HG03342 (cell line): ENCODE data around the gene KLHL7.

Experiments
- ATAC-seq: cut with Tn5 transposase; IDR thresholded peaks from one replicate; pipeline ENCODE4 v1.9.1; 2021; ENCODE audit warnings: mild to moderate bottlenecking, moderate library complexity; ENCODE audit not compliant: unreplicated experiment

Gene KLHL7, protein sequence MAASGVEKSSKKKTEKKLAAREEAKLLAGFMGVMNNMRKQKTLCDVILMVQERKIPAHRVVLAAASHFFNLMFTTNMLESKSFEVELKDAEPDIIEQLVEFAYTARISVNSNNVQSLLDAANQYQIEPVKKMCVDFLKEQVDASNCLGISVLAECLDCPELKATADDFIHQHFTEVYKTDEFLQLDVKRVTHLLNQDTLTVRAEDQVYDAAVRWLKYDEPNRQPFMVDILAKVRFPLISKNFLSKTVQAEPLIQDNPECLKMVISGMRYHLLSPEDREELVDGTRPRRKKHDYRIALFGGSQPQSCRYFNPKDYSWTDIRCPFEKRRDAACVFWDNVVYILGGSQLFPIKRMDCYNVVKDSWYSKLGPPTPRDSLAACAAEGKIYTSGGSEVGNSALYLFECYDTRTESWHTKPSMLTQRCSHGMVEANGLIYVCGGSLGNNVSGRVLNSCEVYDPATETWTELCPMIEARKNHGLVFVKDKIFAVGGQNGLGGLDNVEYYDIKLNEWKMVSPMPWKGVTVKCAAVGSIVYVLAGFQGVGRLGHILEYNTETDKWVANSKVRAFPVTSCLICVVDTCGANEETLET

DNA sequence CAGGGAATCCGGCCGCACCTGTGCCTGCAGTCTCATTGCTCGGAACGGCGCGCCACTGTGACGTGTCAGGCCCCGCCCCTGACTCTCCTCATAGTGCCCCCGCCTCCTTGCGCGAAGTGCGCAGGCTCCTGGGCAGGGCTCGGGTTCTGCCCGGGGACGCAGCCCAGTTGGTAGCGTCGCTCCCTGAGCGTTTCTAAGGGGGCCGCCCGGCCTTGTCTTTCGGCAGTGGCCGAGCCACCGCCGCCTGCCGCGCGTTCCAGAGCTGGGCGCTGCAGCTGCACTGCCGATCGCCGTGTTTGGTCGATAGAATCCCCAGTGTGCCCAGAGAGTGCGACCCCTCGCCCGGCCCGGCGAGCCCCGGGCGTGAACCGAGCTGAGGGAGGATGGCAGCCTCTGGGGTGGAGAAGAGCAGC, at the start of gene KLHL7:
Gene KLHL7 (plus strand): TSS at position 142 of the 413 bp plus-strand sequence. CDS start 242 bp downstream, at position 384.
- peak; percentile 96 for ATAC-seq

DNA sequence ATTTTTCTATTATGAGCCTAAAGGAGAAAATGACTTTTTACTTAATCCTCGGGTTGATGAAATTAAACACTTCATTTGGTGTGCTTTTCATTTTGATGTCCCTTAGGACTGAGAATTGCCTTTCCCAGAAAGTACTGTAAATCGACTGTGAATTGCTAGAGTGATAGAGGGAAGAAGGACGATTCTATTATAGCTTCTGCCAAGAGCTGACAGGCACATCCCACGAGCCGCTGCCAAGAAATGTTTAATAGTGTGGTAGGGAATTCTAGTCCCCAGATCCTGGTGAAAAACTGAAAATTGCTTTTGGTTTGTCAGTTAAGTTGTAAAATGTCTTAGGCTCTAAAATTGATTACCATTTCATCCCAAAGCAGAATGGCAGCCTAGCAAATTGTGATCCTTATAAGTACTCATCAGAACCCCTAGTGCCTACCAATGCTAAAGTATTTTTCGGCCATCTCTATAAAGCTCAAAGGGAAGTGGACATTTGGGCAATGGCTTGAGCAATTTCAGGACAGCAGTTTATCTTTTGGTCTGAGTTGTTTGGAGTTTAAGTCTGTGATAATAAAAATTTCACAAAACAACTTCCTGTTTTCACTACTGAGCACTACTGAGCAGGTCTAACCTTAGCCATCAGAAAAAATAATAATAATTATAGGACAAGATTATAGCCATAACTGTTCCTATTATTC, 47.0 kb upstream of the KLHL7 start:
- ATAC-seq, result no peak

DNA sequence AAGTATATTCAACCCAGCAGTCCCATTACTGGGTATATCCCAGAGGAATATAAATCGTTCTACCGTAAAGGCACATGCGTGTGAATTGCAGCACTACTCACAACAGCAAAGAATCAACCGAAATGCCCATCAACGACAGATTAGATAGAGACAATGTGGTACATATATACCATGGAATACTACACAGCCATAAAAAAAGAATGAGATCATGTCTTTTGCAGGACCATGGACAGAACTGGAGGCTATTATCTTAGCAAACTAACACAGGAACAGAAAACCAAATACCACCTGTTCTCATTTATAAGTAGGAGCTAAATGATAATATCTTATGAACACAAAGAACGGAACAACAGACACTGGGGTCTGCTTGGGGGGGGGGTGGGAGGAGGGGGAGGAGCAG, 44.3 kb upstream of the KLHL7 start:
- ATAC-seq, result no peak

DNA sequence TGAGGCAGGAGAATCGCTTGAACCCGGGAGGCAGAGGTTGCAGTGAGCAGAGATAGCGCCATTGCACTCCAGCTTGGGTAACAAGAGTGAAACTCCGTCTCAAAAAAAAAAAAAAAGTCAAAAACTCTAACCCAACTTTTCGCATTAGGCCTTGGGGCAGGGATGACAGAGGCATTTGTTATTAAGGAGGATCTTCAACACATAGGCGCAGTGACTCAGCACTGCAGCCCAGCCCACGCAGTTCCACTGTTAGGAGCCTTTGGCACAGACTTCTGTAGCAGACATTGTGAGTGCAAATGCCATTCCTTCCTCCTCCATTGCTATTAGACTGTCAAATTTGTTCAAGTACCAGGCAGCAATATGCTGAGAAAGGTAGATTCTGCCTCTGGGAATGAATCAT, 43.1 kb upstream of the KLHL7 start:
- no peak for ATAC-seq

DNA sequence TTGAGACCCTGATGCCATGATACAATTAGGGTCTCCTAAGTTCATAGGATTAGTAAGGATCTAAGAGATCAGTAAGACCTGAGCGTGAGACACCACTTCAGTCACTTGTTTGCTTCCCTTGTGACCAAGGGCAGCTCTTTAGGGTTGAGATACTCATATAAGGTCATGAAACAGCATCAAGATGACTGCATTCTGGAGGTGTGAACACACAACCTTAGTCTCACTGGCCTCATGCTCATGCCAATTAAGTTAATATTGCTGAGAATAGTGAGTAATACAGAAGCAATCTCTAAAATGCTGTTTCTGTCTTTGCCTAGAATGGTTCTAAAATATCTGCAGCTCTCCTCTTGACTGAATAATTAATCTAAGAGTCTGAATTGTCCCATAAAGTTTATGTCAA, 39.6 kb upstream of the KLHL7 start:
- no peak for ATAC-seq

DNA sequence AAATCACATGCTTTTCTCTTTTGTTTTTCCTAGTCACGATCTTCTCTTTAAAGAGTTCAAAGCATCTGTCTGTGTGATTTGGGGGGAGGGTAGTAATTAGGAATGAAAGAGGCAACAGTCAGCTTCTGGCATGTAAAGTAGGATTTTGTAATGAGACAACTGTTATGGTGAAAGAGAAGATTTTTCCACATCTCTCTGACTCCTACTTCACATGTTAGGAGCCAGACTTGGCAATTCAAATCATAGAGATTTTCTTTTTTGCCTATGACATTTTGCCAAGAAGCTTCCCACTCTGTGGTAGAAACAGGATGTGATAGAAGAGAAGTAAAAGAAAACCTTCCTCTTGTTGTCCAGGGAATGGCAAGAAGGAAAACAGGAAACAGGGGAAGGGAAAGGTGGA, 38.3 kb upstream of the KLHL7 start:
- no peak for ATAC-seq

DNA sequence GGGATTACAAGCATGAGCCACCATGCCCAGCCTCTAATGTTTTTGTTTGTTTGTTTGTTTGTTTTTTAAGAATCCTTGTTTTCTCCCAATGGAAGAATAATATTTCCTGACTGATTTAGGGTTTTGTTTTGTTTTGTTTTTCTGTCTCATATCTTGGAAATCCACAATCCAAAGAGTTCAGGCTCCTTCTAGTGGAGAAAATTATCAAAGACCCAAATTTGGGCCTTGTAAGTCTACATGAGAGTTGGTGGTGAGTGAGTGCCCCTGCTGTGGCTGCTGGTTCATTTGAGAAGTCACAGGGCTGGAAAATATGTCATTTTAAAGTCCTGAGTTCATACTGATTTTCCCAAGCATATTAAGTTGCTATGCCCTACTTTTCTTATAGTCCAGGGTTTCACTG, 33.5 kb upstream of the KLHL7 start:
- ATAC-seq, result no peak

DNA sequence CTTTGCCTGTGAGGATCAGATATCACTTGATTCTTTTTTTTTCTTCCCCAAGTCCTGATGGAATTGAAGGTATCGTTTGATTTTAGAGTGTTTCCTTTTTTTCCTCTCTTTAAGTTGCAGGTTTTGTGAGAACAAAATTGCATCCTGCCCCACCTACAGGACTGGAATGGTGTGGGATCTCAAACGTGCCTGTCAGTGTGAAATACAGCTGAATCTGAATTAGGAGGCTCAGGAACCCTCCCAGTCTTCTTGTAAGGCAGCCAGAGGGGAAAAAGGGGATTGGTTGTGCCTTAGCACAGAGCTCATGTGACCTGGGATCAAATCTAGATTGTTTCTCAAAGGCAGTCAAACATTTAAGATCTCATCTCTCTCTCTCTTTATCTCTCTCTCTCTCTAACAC, 32.7 kb upstream of the KLHL7 start:
- ATAC-seq, result no peak

DNA sequence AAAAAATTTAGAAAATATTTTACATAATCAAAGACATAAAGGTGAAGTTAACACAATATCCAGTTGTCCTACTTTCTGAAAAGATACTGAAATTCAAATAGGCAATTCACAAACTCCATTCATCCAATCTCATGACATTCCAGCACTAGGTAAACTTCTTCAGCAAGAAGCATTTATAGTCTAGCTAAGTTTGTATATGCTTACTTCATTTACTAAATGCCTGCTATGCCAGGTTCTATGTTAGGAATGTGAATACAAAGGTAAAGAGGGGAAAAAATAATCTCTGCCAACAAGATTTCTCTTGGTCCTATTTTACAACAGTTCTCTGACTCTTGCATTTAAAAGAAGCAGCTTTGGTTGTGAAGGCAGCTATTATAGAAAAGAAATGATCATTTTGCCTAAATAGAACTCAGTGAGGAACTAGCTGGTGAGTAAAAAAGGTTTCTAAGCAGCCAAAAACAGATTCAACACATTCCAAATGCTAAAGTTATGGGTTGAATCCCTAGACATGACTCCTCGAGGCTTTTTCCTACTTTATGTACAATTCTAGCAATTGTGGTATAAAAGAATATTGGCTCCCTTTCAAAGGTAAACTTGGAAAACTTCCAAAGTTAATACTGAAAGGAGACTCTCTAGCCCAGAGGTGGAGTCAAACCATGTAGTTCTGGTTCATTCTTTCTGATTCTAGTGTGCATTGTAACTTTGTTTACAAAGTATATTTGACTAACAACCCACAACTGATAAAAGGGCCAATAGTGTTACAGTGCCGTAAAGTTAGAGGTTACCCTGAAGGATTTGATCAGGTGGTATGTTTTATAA, 30.9 kb upstream of the KLHL7 start:
- ATAC-seq, result no peak

DNA sequence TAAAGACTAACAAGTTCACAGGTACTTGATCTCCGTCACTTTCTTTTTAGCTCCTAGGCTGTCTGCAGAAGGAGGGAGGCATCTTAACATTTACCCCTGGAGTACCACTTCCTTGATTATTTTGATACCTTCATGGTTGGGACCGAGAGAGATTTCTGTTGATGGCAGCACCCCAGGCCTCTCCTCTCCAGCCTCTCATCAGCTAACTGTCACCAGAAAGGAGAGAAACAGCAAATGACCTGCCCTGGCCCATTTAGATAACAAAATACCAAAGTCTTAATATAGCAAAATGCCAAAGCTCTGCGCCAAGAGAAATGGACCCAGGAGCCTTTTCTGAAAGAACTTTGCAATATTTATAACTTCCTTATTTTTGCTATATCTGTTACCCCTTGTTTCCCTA, 30.0 kb upstream of the KLHL7 start:
- ATAC-seq, result no peak

DNA sequence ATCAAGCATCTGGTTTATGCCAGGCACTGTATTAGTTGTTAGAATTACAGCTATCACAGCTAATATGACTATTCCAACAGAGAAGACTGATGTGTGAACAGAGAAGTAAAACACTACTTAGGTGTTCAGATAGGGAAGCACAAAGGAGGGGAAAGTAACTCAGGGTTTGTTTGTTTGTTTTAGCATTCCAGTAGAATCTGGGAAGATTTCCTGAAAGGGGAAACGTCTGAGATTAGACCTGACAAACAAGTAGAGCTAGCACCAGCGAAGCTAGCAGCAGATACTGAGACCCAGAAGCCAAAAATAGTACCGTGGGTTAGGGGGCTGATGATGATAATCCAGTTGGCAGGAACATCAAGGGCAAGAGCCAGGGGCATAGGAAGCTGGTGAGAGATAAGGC, 28.8 kb upstream of the KLHL7 start:
- ATAC-seq, result no peak

DNA sequence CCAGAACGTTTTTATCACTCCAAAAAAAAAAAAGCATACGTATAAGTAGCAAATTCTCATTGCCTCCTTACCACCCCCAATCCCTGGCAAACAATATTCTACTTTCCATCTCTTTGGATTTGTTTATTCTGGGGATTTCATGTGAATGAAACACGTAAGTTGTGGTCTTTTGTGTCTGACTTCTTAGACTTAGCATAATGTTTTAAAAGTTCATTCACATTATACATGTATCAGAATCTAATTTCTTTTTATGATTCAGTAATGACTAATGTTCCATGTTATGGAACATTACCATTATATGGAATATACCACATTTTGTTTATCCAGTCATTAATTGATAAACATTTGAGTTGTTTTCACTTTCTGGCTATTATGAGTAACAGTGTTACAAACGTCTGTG, 12.5 kb upstream of the KLHL7 start:
- no peak for ATAC-seq

DNA sequence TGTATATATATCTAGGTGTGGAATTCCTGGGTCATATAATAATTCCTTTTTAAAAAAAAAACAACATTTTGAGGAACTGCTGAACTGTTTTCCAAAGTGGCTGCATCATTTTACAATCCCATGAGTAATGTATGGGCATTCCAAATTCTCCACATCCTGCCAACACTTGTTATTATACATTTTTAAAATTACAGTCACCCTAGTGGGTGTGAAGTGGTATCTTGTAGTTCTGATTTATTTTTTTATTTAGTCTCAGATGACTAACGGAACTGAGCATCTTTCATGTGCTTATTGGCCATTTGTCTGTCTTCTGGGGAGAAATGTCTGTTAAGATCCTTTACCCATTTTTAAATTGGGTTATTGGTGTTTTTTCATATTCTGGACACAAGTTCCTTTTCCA, 12.0 kb upstream of the KLHL7 start:
- no peak for ATAC-seq

DNA sequence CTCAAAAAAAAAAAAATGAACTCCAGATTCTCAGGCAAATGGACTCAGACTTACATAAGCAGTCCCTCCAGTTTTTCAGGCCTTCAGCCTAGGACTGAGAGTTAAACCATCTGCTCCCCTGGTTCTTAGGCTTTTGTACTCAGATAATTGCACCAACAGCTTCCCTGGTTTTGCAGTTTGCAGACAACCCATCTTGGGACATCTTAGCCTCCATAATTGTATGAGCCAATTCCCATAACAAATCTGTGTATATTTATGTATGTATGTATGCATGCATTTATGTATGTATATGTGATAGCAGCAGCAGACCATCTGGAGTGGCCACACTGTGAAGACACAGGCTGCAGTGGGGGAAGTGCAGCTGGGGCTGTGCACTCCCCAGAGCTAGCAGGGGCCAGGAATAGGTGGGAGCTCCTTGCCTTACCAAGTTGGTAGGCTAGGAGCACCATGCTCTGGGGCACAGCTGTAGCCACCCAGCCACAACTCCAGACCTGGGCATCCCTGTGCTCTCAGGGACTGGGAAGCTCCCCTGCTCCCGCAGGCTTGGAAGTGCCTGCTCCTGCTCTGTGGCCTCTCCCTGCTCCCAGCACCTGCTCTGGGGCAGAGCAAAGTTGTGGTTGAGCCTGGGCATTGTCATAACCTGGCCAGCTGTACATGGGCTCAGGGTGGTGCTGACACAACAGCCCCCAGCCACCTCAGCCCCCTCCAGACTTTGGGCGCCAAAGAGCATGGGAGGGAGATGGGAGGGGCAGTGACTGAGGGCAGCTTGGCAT, 8.9 kb upstream of the KLHL7 start:
- ATAC-seq, result no peak

DNA sequence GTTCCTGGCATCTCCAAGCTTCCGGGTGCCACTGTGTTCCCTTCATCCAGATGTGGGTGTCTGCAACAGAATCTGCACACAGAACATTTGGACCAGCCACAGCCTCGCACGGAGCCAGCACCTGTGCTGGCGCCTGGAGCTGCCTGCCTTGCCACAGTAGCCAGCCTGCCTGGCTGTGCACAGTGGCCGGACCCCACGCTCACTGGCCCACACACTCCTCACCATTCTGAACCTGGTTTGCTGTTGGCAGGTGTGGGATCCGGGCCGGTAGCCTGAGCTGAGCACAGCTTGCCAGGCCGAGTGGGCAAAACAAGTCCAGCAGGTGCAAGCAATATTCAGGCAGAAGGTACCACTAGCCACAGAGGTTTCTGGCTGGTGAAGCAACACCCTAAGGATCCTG, 7.6 kb upstream of the KLHL7 start:
- no peak for ATAC-seq

DNA sequence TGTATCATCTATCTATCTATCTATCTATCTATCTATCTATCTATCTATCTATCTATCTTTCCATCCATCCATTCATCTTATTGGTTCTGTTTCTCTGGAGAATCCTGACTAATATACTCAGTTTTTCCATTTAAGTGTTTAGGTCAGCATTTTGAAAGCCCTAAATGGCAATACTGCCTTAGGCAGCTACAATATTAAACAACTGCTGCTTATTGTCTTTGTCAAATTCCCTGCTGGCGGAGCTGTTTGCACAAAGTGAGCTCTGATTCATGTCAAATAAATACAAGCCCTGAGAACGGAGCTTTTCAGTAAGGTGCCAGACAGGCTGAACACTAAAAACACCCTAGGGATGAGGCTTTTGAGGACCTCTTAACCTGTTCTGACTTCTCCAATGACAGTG, 7.1 kb upstream of the KLHL7 start:
- no peak for ATAC-seq

DNA sequence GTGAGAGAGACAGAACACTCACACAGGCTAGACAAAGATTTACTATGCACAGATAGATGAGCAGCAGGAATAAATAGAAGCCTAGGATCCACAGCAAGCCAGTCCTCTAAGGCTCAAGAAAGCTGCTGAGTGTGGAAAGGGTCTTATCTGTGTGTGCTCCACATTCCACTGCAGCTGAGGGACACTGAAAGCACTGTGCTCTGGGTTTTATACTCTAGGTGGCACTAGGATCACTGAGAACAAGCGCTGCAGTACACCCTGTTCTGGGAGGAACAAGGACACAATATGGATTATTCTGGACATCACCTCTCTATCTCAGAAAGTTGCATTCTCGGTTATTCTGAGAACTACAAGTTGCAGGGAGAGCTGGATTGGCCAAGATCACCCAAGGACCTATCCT, 4.9 kb upstream of the KLHL7 start:
- no peak for ATAC-seq

DNA sequence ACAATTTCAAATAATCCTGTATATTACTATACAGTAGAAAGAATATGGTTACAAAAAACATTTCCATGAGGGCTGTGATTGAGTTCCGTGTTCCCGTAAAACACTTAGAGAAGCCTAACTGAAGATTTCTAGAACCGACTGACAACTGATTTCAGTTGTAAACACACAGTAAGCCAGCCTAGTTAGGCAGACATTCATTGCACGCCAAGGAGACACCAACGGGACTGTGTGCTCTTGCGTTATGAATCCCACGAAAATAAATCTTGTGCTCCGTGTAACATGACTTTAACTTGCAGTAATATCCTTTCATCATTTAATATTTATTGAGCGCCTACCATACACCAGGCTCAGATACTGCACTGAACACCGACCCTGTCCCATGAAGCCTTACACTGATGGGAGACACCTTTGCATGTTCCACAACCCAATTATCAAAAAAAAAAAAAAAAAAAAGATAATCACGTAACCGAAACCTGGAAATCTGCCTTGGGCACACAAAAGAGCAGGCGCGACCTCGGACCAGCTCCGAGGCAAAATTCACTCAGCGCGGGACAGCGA, 420 bp upstream of the KLHL7 start:
- peak; percentile 8 for ATAC-seq

DNA sequence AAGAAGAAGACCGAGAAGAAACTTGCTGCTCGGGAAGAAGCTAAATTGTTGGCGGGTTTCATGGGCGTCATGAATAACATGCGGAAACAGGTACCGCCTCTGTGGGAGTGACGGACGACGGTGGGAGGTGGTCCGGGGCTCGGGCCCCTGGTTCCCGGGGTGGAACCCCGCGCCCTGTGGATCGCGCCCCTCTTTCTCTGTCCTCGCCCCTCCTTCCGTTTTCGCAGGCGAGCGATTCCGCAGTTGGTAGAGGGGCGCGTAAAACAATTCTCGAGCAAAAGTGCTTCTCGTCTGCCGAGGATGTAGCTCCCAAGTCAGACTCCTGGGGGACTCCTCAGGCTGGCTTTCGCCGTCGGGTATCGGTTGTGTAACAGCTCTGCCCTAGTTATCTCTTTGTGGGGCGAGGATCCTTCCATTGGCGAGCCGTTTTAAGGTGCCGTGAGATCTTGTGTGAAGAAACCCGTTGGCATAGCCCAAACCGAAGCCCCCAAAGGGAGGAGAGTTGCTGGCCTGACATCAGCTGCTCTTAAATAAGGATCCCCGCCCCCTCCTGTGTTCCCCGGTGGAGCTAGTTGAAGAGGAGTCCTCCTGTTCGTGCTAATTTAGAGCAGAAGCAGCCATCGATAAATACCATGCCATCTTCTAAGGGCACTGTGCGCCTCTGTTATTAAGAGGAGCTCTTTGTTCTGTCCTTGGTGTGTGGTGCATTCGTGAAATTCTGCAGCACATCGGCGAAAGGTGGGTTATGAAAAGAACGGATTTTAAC, 655 bp downstream of the KLHL7 start:
- peak; percentile 34 for ATAC-seq
